KMS-11 (cell line): Measurements from ENCODE around the gene TMEM151A.

Source experiments
- H2AFZ ChIP-seq: fragments of 200-600 bp; sonication (generic); 2 replicates; pipeline ENCODE4 v1.6.1; 2016; ENCODE audit warnings: antibody characterized with exemption, mixed run types, low read depth
- H3K27ac ChIP-seq: fragments of 200-600 bp; sonication (generic); 2 replicates; pipeline ENCODE4 v1.6.1; 2016; ENCODE audit warnings: mild to moderate bottlenecking, mixed run types
- H3K27me3 ChIP-seq: fragments of 200-600 bp; sonication (generic); 2 replicates; pipeline ENCODE4 v1.6.1; 2017; ENCODE audit warnings: mild to moderate bottlenecking, low read depth, mixed run types, moderate library complexity; ENCODE audit not compliant: insufficient read depth
- H3K36me3 ChIP-seq: fragments of 200-600 bp; sonication (generic); 2 replicates; pipeline ENCODE4 v1.6.1; 2017; ENCODE audit warnings: mild to moderate bottlenecking, mixed run types; ENCODE audit not compliant: insufficient read depth
- H3K4me1 ChIP-seq: fragments of 200-600 bp; sonication (generic); 2 replicates; pipeline ENCODE4 v1.6.1; 2016; ENCODE audit warnings: mild to moderate bottlenecking, low read depth, mixed run types; ENCODE audit not compliant: poor library complexity, severe bottlenecking
- H3K4me2 ChIP-seq: fragments of 200-600 bp; sonication (generic); 2 replicates; pipeline ENCODE4 v1.7.0; 2016; ENCODE audit warnings: mild to moderate bottlenecking, mixed run types
- H3K4me3 ChIP-seq: fragments of 200-600 bp; sonication (generic); IDR thresholded peaks from 2 replicates; pipeline ENCODE4 v1.6.1; 2017; ENCODE audit warnings: low read depth, low read length, mixed read lengths; ENCODE audit not compliant: insufficient read depth
- H3K79me2 ChIP-seq: fragments of 200-600 bp; sonication (generic); 2 replicates; pipeline ENCODE4 v1.6.1; 2016; ENCODE audit warnings: low read depth, mixed run types; ENCODE audit not compliant: insufficient read depth
- H3K9ac ChIP-seq: fragments of 200-600 bp; sonication (generic); 2 replicates; pipeline ENCODE4 v1.6.1; 2016; ENCODE audit warnings: mild to moderate bottlenecking, mixed run types
- H4K20me1 ChIP-seq: fragments of 200-600 bp; sonication (generic); 2 replicates; pipeline ENCODE4 v1.6.1; 2016; ENCODE audit warnings: mild to moderate bottlenecking, mixed run types; ENCODE audit not compliant: insufficient read depth
- CTCF ChIP-seq: fragments of 200-600 bp; sonication (generic); conservative IDR thresholded peaks from 2 replicates; pipeline ENCODE4 v1.6.1; 2017; ENCODE audit warnings: low read depth, mild to moderate bottlenecking, antibody characterized with exemption, low read length, moderate library complexity, mixed read lengths

Gene TMEM151A

GRCh38 chr11:66291706-66292542 is at the start of gene TMEM151A:
TSS of gene TMEM151A (plus strand) at chr11:66291894. CDS start at chr11:66292014, 120 bp downstream.
- TF ChIP-seq CTCF = no peak
- no peak within 1 kb of the TSS for H3K4me2 ChIP-seq
- H3K27me3 ChIP-seq = peaks cover 21% of the 10 kb centered on the region
- no peak within 1 kb of the TSS for H3K9ac ChIP-seq
- no peak within 1 kb of the TSS for H2AFZ ChIP-seq
- H3K27ac ChIP-seq = no peak within 1 kb of the TSS
- no peaks in the 10 kb centered on the region for H3K36me3 ChIP-seq
- peaks cover 8% of the 10 kb centered on the region; the same call in 1 of the 2 replicates for H3K79me2 ChIP-seq
- H3K4me1 ChIP-seq = peaks cover 16% of the 10 kb centered on the region
- H3K4me3 ChIP-seq = no peak within 1 kb of the TSS
- H4K20me1 ChIP-seq = no peaks in the 10 kb centered on the region

GRCh38 chr11:66242095-66242765 is 49.5 kb upstream of the TMEM151A start:
- Histone ChIP-seq H3K4me2 (no peak overlapping the region), H3K9ac (no peak overlapping the region)

GRCh38 chr11:66243782-66244535 is 47.7 kb upstream of the TMEM151A start:
- H3K4me3 ChIP-seq = no peak overlapping the region
- no peaks in the 10 kb centered on the region for H3K36me3 ChIP-seq
- no peaks in the 10 kb centered on the region for H3K27me3 ChIP-seq
- no peak overlapping the region for H3K27ac ChIP-seq
- H3K4me2 ChIP-seq = no peak overlapping the region
- H3K9ac ChIP-seq = no peak overlapping the region
- peaks cover 20% of the 10 kb centered on the region for H3K4me1 ChIP-seq
- H4K20me1 ChIP-seq = no peaks in the 10 kb centered on the region
- H3K79me2 ChIP-seq = no peaks in the 10 kb centered on the region
- no peak overlapping the region for H2AFZ ChIP-seq
- TF ChIP-seq CTCF = no peak

More at GRCh38 chr11:66242095-66242765, 49.5 kb upstream of the TMEM151A start:
- peaks cover 20% of the 10 kb centered on the region for H3K4me1 ChIP-seq
- H2AFZ ChIP-seq = no peak overlapping the region
- no peak for TF ChIP-seq CTCF
- no peak overlapping the region for H3K4me3 ChIP-seq
- no peaks in the 10 kb centered on the region for H3K36me3 ChIP-seq
- H4K20me1 ChIP-seq = no peaks in the 10 kb centered on the region
- H3K27me3 ChIP-seq = no peaks in the 10 kb centered on the region
- no peaks in the 10 kb centered on the region for H3K79me2 ChIP-seq
- H3K27ac ChIP-seq = no peak overlapping the region

- H3K79me2 ChIP-seq = no peaks in the 10 kb centered on the region
- H3K27ac ChIP-seq = no peak overlapping the region
- H3K36me3 ChIP-seq = no peaks in the 10 kb centered on the region
- TF ChIP-seq CTCF = no peak
- no peak overlapping the region for H3K4me2 ChIP-seq
- H3K27me3 ChIP-seq = no peaks in the 10 kb centered on the region
- no peak overlapping the region for H3K9ac ChIP-seq
- H2AFZ ChIP-seq = no peak overlapping the region
- peaks cover 4% of the 10 kb centered on the region for H3K4me1 ChIP-seq
- H3K4me3 ChIP-seq = no peak overlapping the region
- H4K20me1 ChIP-seq = no peaks in the 10 kb centered on the region
These were observed 44.4 kb upstream of the TMEM151A start for GRCh38 chr11:66247295-66247694.
